NCI-H226 (cell line): Measurements from ENCODE around the gene NEDD8.
"Not testable (repeated sequence)": the region's sequence is repeated elsewhere in the genome, so short reads cannot be mapped to it uniquely, and the experiment has no call there.

Experiments
- DNase-seq: peaks from one replicate; pipeline ENCODE4 v3.0.0-alpha.2; 2015

The NEDD8 gene

GRCh38 chr14:24216876-24217275 lies 15.3 kb downstream of the NEDD8 start:
- DNase-seq, result not testable (repeated sequence)

GRCh38 chr14:24216345-24216699 lies 15.8 kb downstream of the NEDD8 start:
- no peak for DNase-seq

GRCh38 chr14:24215495-24216344 lies 16.4 kb downstream of the NEDD8 start, which contains the start of gene MDP1:
MDP1 (minus strand) TSS chr14:24216066; CDS start chr14:24215955, 111 bp downstream.
- DNase-seq, result peak; percentile 68

- no peak for DNase-seq
Observed at GRCh38 chr14:24213866-24214662, 18.1 kb downstream of the NEDD8 start.

GRCh38 chr14:24212924-24213865 lies 19.0 kb downstream of the NEDD8 start, which contains the start of gene CHMP4A:
CHMP4A (minus strand) TSS chr14:24213488; CDS start chr14:24213439, 49 bp downstream.
- DNase-seq, result peak; percentile 99

- no peak for DNase-seq
Observed at GRCh38 chr14:24211311-24211710, 20.9 kb downstream of the NEDD8 start.

GRCh38 chr14:24207625-24208024 lies 24.5 kb downstream of the NEDD8 start:
- no peak for DNase-seq

GRCh38 chr14:24207104-24207551 lies 25.0 kb downstream of the NEDD8 start:
- no peak for DNase-seq

- DNase-seq, result no peak
Observed at GRCh38 chr14:24206260-24207103, 25.7 kb downstream of the NEDD8 start.

GRCh38 chr14:24204163-24205146 lies 27.7 kb downstream of the NEDD8 start:
- no peak for DNase-seq

GRCh38 chr14:24203249-24203886 lies 28.8 kb downstream of the NEDD8 start:
- not testable (repeated sequence) for DNase-seq

- DNase-seq, result not testable (repeated sequence)
Observed at GRCh38 chr14:24202538-24202937, 29.6 kb downstream of the NEDD8 start.

- DNase-seq, result no peak
Observed at GRCh38 chr14:24198814-24199524, 33.2 kb downstream of the NEDD8 start.

GRCh38 chr14:24197056-24197450 lies 35.1 kb downstream of the NEDD8 start:
- DNase-seq, result no peak

GRCh38 chr14:24196071-24197055 lies 35.8 kb downstream of the NEDD8 start:
- DNase-seq, result no peak

GRCh38 chr14:24195186-24196070 lies 36.7 kb downstream of the NEDD8 start, which contains the start of gene TM9SF1:
TM9SF1 (minus strand) TSS chr14:24195441; CDS start chr14:24195019, 422 bp downstream.
- DNase-seq, result peak; percentile 70

GRCh38 chr14:24194873-24195185 lies 37.3 kb downstream of the NEDD8 start:
- no peak for DNase-seq
